ENCODE results near the gene CIAO2B. TPM values are rescaled to one million over a fixed set of nuclear protein-coding genes. Genes with fewer than 3 reads are reported as not detected.

Gene CIAO2B
- total and polyA plus RNA-seq, 2 experiments from 2014 or later = 111 to 182 TPM

GRCh38 chr16:66950971-66951790, 17.0 kb upstream of the CIAO2B start:
- H3F3A ChIP-seq (ENCODE audit: insufficient read depth) = 0 out of 2 replicates have a peak, but pooled peaks cover 4% of the 10 kb centered on the region
- in situ Hi-C loops (cut with MboI) = loop anchor here (25.0 kb wide), 1 partner anchor 211 kb away; the partner anchor contains the start of genes B3GNT9, FBXL8, HSF4 and NOL3
- H3K4me1 ChIP-seq (ENCODE audit: insufficient read depth) = peaks cover 4% of the 10 kb centered on the region; the same call in 1 of the 2 replicates
- no peak overlapping the region for H3K4me3 ChIP-seq
- H3K4me2 ChIP-seq (ENCODE audit: unreplicated experiment) = no peak overlapping the region
- WGBS, 2 experiments (ENCODE audit: low coverage in 1 of 2, low lambda C conversion rate in 2 of 2, missing lambda C conversion rate in 2 of 2) = 59 to 74% methylated on average over 4 of the region's 4 CpGs
- H3K79me2 ChIP-seq (ENCODE audit: insufficient read depth) = no peaks in the 10 kb centered on the region
- peak; percentile 38 for DNase-seq
- H4K20me1 ChIP-seq (ENCODE audit: insufficient read depth) = no peaks in the 10 kb centered on the region
- no peak overlapping the region for H3K9ac ChIP-seq
- H3K27me3 ChIP-seq (replicated peaks; ENCODE audit: insufficient read depth) = no peaks in the 10 kb centered on the region; the same call in none of the 2 replicates
- H3K36me3 ChIP-seq (ENCODE audit: low read depth) = no peaks in the 10 kb centered on the region
- no peak for TF ChIP-seq EZH2phosphoT487 (IDR thresholded peaks at IDR 0.05; ENCODE audit: insufficient read depth, low read depth)
- no peak for TF ChIP-seq EZH2 (IDR thresholded peaks at IDR 0.05; ENCODE audit: insufficient read depth, poor library complexity, severe bottlenecking)
- H3K9me3 ChIP-seq (ENCODE audit: low read depth) = no peaks in the 10 kb centered on the region
- H2AFZ ChIP-seq = no peak overlapping the region
- H3K27ac ChIP-seq = no peak overlapping the region
- no peaks in the 10 kb centered on the region for H3K9me2 ChIP-seq (ENCODE audit: insufficient read depth)

- Histone ChIP-seq H3K9ac (no peak overlapping the region), H3K27ac (no peak overlapping the region), H3F3A (ENCODE audit: insufficient read depth) (0 out of 2 replicates have a peak, but pooled peaks cover 4% of the 10 kb centered on the region), H3K4me1 (ENCODE audit: insufficient read depth) (peaks cover 4% of the 10 kb centered on the region; the same call in 1 of the 2 replicates), H3K4me2 (ENCODE audit: unreplicated experiment) (no peak overlapping the region), H3K9me2 (ENCODE audit: insufficient read depth) (no peaks in the 10 kb centered on the region), H3K9me3 (ENCODE audit: low read depth) (no peaks in the 10 kb centered on the region), H3K79me2 (ENCODE audit: insufficient read depth) (no peaks in the 10 kb centered on the region), H2AFZ (no peak overlapping the region), H3K36me3 (ENCODE audit: low read depth) (no peaks in the 10 kb centered on the region), H3K4me3 (no peak overlapping the region), H4K20me1 (ENCODE audit: insufficient read depth) (no peaks in the 10 kb centered on the region), H3K27me3 (replicated peaks; ENCODE audit: insufficient read depth) (no peaks in the 10 kb centered on the region; the same call in none of the 2 replicates)
- in situ Hi-C loops (cut with MboI) = loop anchor here (25.0 kb wide), 1 partner anchor 212 kb away; the partner anchor contains the start of genes B3GNT9, FBXL8, HSF4 and NOL3
- TF ChIP-seq EZH2phosphoT487 (IDR thresholded peaks at IDR 0.05; ENCODE audit: insufficient read depth, low read depth) (no peak), EZH2 (IDR thresholded peaks at IDR 0.05; ENCODE audit: insufficient read depth, poor library complexity, severe bottlenecking) (no peak)
- DNase-seq = no peak
- WGBS, 2 experiments (ENCODE audit: low coverage in 1 of 2, low lambda C conversion rate in 2 of 2, missing lambda C conversion rate in 2 of 2) = 91% methylated on average over 2 of the region's 2 CpGs
These were observed 16.2 kb upstream of the CIAO2B start for GRCh38 chr16:66950437-66950836.

DNA sequence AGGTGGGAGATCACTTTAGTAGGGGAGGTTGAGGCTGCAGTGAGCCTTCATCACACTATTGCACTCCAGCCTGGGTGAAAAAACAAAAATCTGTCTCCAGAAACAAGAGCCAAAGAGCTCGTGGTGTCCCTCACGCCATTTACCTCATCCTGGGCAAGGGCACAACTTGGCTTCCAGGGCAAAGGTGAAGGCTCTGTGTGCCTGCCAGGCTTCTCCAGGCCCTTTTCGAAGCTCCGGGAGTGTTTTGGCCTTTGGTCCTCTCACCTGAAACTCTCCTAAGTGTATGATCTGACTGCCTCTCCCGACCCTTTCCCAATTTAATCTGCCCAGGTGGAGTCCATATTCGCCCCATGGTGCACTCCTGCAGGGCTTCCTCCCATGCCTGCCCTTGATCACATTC, 15.3 kb upstream of the CIAO2B start:
- Histone ChIP-seq H3K4me2 (ENCODE audit: unreplicated experiment) (no peak overlapping the region), H3K79me2 (ENCODE audit: insufficient read depth) (no peaks in the 10 kb centered on the region), H3K4me3 (no peak overlapping the region), H3F3A (ENCODE audit: insufficient read depth) (0 out of 2 replicates have a peak, but pooled peaks cover 4% of the 10 kb centered on the region), H3K9me3 (ENCODE audit: low read depth) (no peaks in the 10 kb centered on the region), H3K27me3 (replicated peaks; ENCODE audit: insufficient read depth) (no peaks in the 10 kb centered on the region; the same call in none of the 2 replicates), H3K4me1 (ENCODE audit: insufficient read depth) (peaks cover 4% of the 10 kb centered on the region; the same call in 1 of the 2 replicates), H2AFZ (no peak overlapping the region), H3K9me2 (ENCODE audit: insufficient read depth) (no peaks in the 10 kb centered on the region), H4K20me1 (ENCODE audit: insufficient read depth) (no peaks in the 10 kb centered on the region), H3K9ac (no peak overlapping the region), H3K27ac (no peak overlapping the region), H3K36me3 (ENCODE audit: low read depth) (no peaks in the 10 kb centered on the region)
- 81 to 88% methylated on average over 6 of the region's 6 CpGs for WGBS, 2 experiments (ENCODE audit: low coverage in 1 of 2, low lambda C conversion rate in 2 of 2, missing lambda C conversion rate in 2 of 2)
- TF ChIP-seq EZH2phosphoT487 (IDR thresholded peaks at IDR 0.05; ENCODE audit: insufficient read depth, low read depth) = no peak
- no peak for TF ChIP-seq EZH2 (IDR thresholded peaks at IDR 0.05; ENCODE audit: insufficient read depth, poor library complexity, severe bottlenecking)
- in situ Hi-C loops (cut with MboI) = no loop called here
- no peak for DNase-seq

GRCh38 chr16:66948837-66949225, 14.6 kb upstream of the CIAO2B start:
- Histone ChIP-seq H3K4me2 (ENCODE audit: unreplicated experiment) (peak overlapping the region; percentile 99), H4K20me1 (ENCODE audit: insufficient read depth) (no peaks in the 10 kb centered on the region), H3K4me1 (ENCODE audit: insufficient read depth) (peaks cover 4% of the 10 kb centered on the region; the same call in 1 of the 2 replicates), H3F3A (ENCODE audit: insufficient read depth) (0 out of 2 replicates have a peak, but pooled peaks cover 4% of the 10 kb centered on the region), H3K4me3 (peak overlapping the region; percentile 71), H3K9ac (no peak overlapping the region), H3K27ac (no peak overlapping the region), H3K79me2 (ENCODE audit: insufficient read depth) (no peaks in the 10 kb centered on the region), H3K9me3 (ENCODE audit: low read depth) (no peaks in the 10 kb centered on the region), H2AFZ (peak overlapping the region; percentile 82), H3K27me3 (replicated peaks; ENCODE audit: insufficient read depth) (no peaks in the 10 kb centered on the region; the same call in none of the 2 replicates), H3K9me2 (ENCODE audit: insufficient read depth) (no peaks in the 10 kb centered on the region), H3K36me3 (ENCODE audit: low read depth) (no peaks in the 10 kb centered on the region; the same call in 1 of the 2 replicates)
- no peak for DNase-seq
- WGBS, 2 experiments (ENCODE audit: low coverage in 1 of 2, low lambda C conversion rate in 2 of 2, missing lambda C conversion rate in 2 of 2) = 7 to 8% methylated on average over 21 of the region's 21 CpGs
- TF ChIP-seq EZH2phosphoT487 (IDR thresholded peaks at IDR 0.05; ENCODE audit: insufficient read depth, low read depth) (no peak), EZH2 (IDR thresholded peaks at IDR 0.05; ENCODE audit: insufficient read depth, poor library complexity, severe bottlenecking) (no peak)
- in situ Hi-C loops (cut with MboI) = no loop called here
